ENCODE measurements around the gene MCFD2. TPM values are rescaled to one million over a fixed set of nuclear protein-coding genes. Genes with fewer than 3 reads are reported as not detected.

Gene MCFD2
- polyA plus RNA-seq, 1 of the 3 experiments (the other 2 are of a cell fraction) = 88.2 TPM

DNA sequence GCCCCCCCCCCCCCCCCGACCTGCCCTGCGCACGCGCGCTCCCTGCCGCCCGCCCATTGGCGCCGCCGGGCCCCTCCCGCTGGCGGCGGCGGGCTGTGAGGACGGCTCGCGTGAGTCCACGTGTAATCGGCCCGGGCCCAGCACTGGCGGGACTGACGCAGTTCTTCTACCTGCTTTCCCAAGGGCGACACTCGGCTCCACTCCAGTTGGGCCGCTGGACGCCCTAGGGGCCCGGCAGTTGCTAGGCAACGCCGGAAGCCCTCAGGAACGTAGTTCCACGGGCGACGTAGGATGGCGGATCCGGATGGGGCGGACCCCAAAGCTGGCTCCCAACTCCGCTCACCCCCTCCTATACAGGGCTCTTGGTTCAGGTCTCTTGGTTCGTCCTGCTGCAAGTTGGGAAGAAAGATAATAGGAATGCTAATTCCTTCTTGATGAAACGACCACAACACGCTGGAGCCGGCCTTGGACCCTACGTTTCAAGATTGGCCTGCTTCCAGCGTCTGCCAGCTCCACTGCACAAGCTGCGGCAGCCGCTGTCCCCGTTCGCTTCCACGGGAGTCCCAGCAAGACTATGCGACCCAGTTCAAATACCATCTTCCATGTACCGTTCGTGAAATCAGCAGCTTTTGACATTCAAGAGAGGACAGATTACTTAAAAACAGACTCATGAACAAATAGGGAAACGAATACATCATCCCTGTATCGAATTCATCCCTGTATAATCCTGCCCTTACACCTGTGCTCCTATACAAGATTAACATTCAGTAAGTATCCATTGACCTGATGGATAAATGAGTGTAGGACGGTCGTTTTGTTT is 415 bp upstream of the MCFD2 start (continued):
- TF ChIP-seq, protein P1, sequence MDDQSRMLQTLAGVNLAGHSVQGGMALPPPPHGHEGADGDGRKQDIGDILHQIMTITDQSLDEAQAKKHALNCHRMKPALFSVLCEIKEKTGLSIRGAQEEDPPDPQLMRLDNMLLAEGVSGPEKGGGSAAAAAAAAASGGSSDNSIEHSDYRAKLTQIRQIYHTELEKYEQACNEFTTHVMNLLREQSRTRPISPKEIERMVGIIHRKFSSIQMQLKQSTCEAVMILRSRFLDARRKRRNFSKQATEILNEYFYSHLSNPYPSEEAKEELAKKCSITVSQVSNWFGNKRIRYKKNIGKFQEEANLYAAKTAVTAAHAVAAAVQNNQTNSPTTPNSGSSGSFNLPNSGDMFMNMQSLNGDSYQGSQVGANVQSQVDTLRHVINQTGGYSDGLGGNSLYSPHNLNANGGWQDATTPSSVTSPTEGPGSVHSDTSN (IDR thresholded peaks at IDR 0.05) = no peak
- TF ChIP-seq TCF12 (IDR thresholded peaks at IDR 0.05) = no peak
- no peak; the same call in 1 of the 2 replicates for TF ChIP-seq YY1 (IDR thresholded peaks at IDR 0.05; ENCODE audit: low read depth)
- TF ChIP-seq RCOR1 (IDR thresholded peaks at IDR 0.05; ENCODE audit: low read length) = no peak
- TF ChIP-seq, protein P2, sequence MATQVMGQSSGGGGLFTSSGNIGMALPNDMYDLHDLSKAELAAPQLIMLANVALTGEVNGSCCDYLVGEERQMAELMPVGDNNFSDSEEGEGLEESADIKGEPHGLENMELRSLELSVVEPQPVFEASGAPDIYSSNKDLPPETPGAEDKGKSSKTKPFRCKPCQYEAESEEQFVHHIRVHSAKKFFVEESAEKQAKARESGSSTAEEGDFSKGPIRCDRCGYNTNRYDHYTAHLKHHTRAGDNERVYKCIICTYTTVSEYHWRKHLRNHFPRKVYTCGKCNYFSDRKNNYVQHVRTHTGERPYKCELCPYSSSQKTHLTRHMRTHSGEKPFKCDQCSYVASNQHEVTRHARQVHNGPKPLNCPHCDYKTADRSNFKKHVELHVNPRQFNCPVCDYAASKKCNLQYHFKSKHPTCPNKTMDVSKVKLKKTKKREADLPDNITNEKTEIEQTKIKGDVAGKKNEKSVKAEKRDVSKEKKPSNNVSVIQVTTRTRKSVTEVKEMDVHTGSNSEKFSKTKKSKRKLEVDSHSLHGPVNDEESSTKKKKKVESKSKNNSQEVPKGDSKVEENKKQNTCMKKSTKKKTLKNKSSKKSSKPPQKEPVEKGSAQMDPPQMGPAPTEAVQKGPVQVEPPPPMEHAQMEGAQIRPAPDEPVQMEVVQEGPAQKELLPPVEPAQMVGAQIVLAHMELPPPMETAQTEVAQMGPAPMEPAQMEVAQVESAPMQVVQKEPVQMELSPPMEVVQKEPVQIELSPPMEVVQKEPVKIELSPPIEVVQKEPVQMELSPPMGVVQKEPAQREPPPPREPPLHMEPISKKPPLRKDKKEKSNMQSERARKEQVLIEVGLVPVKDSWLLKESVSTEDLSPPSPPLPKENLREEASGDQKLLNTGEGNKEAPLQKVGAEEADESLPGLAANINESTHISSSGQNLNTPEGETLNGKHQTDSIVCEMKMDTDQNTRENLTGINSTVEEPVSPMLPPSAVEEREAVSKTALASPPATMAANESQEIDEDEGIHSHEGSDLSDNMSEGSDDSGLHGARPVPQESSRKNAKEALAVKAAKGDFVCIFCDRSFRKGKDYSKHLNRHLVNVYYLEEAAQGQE (IDR thresholded peaks at IDR 0.05; ENCODE audit: low read depth, low read length) = peak; percentile 12; the same call in 1 of the 2 replicates
- no peak for TF ChIP-seq FOXM1 (IDR thresholded peaks at IDR 0.05; ENCODE audit: low read depth)
- no peak for TF ChIP-seq SMC3 (IDR thresholded peaks at IDR 0.05; ENCODE audit: low read depth, low read length)
- no peak for TF ChIP-seq FOXJ3 (CRISPR knock-in tag; IDR thresholded peaks at IDR 0.05)
- TF ChIP-seq POLR2AphosphoS5 (IDR thresholded peaks at IDR 0.05; ENCODE audit: low read depth, low read length) = peak; percentile 78

DNA sequence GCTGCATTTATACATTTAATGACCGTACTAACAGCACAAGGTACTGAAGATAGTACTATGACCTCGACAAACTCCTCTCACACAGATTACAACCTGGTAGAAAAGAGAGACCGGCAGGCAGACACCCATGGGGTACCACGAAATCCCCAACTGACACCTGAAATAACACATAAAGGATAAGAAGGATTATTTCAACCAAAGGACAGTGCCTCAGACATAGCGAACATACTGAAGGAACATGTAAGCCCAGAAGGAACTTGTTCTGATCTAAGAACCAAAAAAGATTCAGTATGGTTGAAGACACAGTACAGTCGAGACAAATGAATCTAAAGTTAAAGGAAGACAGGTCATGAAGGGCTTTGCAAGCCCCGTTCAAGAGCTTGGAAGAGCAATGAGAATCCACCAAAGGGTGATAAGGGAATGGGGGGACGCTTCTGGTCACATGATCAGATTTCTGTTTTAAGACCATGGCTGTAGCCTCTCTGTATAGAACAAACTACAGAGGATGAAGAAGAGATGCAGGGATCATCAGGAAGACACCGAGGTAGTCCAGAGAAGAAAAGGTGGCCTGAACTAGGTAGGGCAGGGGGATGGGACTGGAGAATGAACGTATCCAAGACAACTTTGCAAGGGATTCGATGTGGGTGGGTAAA is 902 bp downstream of the MCFD2 start:
- DNase-seq = peak; percentile 50
- H2AFZ ChIP-seq (ENCODE audit: low read depth) = no peak overlapping the region
- ChIA-PET POLR2A (interaction anchor here (0.6 to 1.4 kb wide), 3 partner anchors 29 to 292 kb away, joined by 3 to 4 read pairs (median 4); no protein-coding TSS in a partner anchor), CTCF (interaction anchor here (0.6 to 12.2 kb wide), 8 partner anchors 10 to 409 kb away, joined by 3 to 107 read pairs (median 4); no protein-coding TSS in a partner anchor)
- H3K27ac ChIP-seq (ENCODE audit: low read depth in 2 of 2, low read length in 1 of 2) = peak overlapping the region; percentile 90 to 93; a peak in 3 of 4 replicates
- peak overlapping the region; percentile 93 for H3K9ac ChIP-seq
- H3K36me3 ChIP-seq (replicated peaks in 1 of 2; ENCODE audit: control insufficient read depth in 1 of 2, insufficient read depth in 2 of 2, low read length in 1 of 2) = peaks cover 16 to 28% of the 10 kb centered on the region in 2 experiments
- H3K27me3 ChIP-seq (ENCODE audit: insufficient read depth) = no peaks in the 10 kb centered on the region
- H3F3A ChIP-seq (replicated peaks; ENCODE audit: insufficient read depth) = peaks cover 17% of the 10 kb centered on the region
- peak overlapping the region; percentile 83 for H3K4me2 ChIP-seq
- H3K4me3 ChIP-seq (ENCODE audit: low read depth in 2 of 2, low read length in 1 of 2) = peak overlapping the region; percentile 77 to 81
- no peak for TF ChIP-seq FOXM1 (IDR thresholded peaks at IDR 0.05; ENCODE audit: low read depth)
- TF ChIP-seq GATA2 (CRISPR knock-in tag; IDR thresholded peaks at IDR 0.05) = no peak
- TF ChIP-seq ELF1 (IDR thresholded peaks at IDR 0.05) = no peak
- peak; percentile 62; the same call in 1 of the 2 replicates for TF ChIP-seq USF1 (IDR thresholded peaks at IDR 0.05; ENCODE audit: borderline replicate concordance, low read depth)
- TF ChIP-seq TCF12 (IDR thresholded peaks at IDR 0.05) = no peak
- TF ChIP-seq TEAD4 (IDR thresholded peaks at IDR 0.05; ENCODE audit: borderline replicate concordance, insufficient read depth) = no peak
- H4K20me1 ChIP-seq (ENCODE audit: insufficient read depth) = peaks cover 20% of the 10 kb centered on the region; the same call in 1 of the 2 replicates
- H3K4me1 ChIP-seq (ENCODE audit: control insufficient read depth in 1 of 2, insufficient read depth in 2 of 2, low read depth in 1 of 2, low read length in 1 of 2) = peaks cover 15 to 21% of the 10 kb centered on the region in 2 experiments; a peak in 3 of 4 replicates
- no peaks in the 10 kb centered on the region for H3K9me2 ChIP-seq
- WGBS (ENCODE audit: low lambda C conversion rate) = 26% methylated on average over 11 of the region's 11 CpGs
- H3K79me2 ChIP-seq (ENCODE audit: insufficient read depth) = peaks cover 72% of the 10 kb centered on the region
- no peaks in the 10 kb centered on the region for H3K9me3 ChIP-seq

Measured in SK-N-SH (cell line).